ENCODE data around the gene HS6ST1.

The HS6ST1 gene

DNA sequence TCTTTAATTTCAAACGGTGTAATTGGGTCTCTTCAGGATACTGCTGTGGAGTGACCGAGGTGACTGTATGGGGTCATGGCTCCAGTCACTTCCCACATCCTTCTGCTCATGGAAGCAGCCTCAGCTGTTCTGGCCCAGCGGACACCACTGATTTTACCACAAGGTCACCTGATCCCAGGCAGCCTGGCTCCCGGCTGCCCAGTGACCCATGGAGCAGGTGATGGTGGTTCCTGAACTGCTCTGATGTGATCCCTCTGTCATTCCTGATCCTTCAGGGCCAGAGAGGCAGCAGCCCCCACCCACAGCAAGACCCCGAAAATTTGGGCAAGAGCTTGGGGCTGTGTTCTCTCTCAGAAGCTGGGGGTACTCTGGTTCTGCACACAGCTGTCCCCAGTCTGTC, 35.5 kb upstream of the HS6ST1 start:
- H3K4me2 ChIP-seq (ENCODE audit: insufficient read depth, low read length), result no peak overlapping the region
- H3K9me3 ChIP-seq (ENCODE audit: insufficient read depth, low read length, severe bottlenecking), result peaks cover 14% of the 10 kb centered on the region
- no peak overlapping the region for H3K27ac ChIP-seq (ENCODE audit: low read length)
- no peak overlapping the region for H3K9ac ChIP-seq (ENCODE audit: low read depth, low read length)
- H2AFZ ChIP-seq (ENCODE audit: low read depth, low read length), result no peak overlapping the region
- no peaks in the 10 kb centered on the region for H3K79me2 ChIP-seq (ENCODE audit: insufficient read depth, low read length)
- H4K20me1 ChIP-seq (ENCODE audit: insufficient read depth, low read length), result no peaks in the 10 kb centered on the region
- H3K4me1 ChIP-seq (ENCODE audit: insufficient read depth, low read length), result no peaks in the 10 kb centered on the region
- H3K4me3 ChIP-seq (ENCODE audit: low read depth in 1 of 2, low read length in 2 of 2), result no peak overlapping the region
- DNase-seq, result peak; percentile 2
- no peaks in the 10 kb centered on the region for H3K27me3 ChIP-seq (ENCODE audit: insufficient read depth, low read length, poor library complexity)
- TF ChIP-seq EZH2 (IDR thresholded peaks at IDR 0.05; ENCODE audit: borderline replicate concordance, low read depth, low read length, severe bottlenecking), result no peak
- TF ChIP-seq, protein P1, sequence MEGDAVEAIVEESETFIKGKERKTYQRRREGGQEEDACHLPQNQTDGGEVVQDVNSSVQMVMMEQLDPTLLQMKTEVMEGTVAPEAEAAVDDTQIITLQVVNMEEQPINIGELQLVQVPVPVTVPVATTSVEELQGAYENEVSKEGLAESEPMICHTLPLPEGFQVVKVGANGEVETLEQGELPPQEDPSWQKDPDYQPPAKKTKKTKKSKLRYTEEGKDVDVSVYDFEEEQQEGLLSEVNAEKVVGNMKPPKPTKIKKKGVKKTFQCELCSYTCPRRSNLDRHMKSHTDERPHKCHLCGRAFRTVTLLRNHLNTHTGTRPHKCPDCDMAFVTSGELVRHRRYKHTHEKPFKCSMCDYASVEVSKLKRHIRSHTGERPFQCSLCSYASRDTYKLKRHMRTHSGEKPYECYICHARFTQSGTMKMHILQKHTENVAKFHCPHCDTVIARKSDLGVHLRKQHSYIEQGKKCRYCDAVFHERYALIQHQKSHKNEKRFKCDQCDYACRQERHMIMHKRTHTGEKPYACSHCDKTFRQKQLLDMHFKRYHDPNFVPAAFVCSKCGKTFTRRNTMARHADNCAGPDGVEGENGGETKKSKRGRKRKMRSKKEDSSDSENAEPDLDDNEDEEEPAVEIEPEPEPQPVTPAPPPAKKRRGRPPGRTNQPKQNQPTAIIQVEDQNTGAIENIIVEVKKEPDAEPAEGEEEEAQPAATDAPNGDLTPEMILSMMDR (IDR thresholded peaks at IDR 0.05; ENCODE audit: borderline replicate concordance, extremely low read depth, low read length, poor library complexity, severe bottlenecking), result no peak
- no peaks in the 10 kb centered on the region for H3K36me3 ChIP-seq (ENCODE audit: insufficient read depth, low read length)
- ATAC-seq (ENCODE audit: insufficient read depth, low read depth), result no peak

DNA sequence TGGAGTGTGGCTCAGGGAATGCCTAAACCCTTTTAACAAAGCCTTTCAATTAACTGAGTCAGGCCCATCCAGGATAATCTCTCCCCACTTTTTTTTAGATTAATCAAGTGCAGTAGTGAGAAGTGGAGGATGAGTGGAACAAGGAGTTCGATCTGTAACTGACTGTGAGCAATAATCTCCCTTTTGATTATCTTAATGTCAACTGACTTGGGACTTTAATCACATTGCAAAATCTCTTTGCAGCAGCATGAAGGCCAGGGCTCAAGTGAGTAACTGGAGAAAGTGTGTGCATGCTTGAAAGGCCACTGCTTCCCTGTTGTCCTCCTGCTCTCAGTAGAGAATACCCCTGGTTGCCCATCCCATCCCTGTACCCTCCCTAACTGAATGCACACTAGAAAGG, 32.1 kb upstream of the HS6ST1 start:
- Histone ChIP-seq H3K27me3 (ENCODE audit: insufficient read depth, low read length, poor library complexity) (no peaks in the 10 kb centered on the region), H2AFZ (ENCODE audit: low read depth, low read length) (no peak overlapping the region)
- ATAC-seq (ENCODE audit: insufficient read depth, low read depth), result no peak

DNA sequence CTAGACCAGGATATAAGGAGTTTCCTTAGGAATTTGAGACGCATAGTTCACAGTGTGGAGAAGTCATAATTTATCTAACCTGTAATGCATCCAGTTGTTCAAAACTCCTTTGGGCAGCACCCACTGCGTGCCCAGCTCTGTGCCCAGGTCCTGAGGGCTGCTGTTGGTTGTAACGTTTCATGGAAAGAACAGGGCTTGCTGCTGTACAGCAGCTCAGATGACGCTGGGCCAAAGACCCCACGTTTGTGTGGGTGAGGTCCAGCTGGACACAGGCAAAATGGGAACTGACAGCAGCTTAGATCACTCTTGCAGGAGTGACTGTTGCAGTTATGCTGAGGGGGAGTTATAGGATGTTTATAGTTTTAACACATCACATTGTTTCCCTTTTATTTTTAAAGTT, 30.0 kb upstream of the HS6ST1 start:
- DNase-seq (no peak), ATAC-seq (ENCODE audit: insufficient read depth, low read depth) (no peak)
- Histone ChIP-seq H3K4me3 (ENCODE audit: low read depth in 1 of 2, low read length in 2 of 2) (no peak overlapping the region), H3K9me3 (ENCODE audit: insufficient read depth, low read length, severe bottlenecking) (peaks cover 15% of the 10 kb centered on the region), H4K20me1 (ENCODE audit: insufficient read depth, low read length) (no peaks in the 10 kb centered on the region), H3K4me2 (ENCODE audit: insufficient read depth, low read length) (no peak overlapping the region), H3K27me3 (ENCODE audit: insufficient read depth, low read length, poor library complexity) (no peaks in the 10 kb centered on the region), H3K9ac (ENCODE audit: low read depth, low read length) (no peak overlapping the region), H3K4me1 (ENCODE audit: insufficient read depth, low read length) (no peaks in the 10 kb centered on the region), H3K79me2 (ENCODE audit: insufficient read depth, low read length) (no peaks in the 10 kb centered on the region), H3K36me3 (ENCODE audit: insufficient read depth, low read length) (no peaks in the 10 kb centered on the region), H2AFZ (ENCODE audit: low read depth, low read length) (no peak overlapping the region), H3K27ac (ENCODE audit: low read length) (no peak overlapping the region)
- no peak for TF ChIP-seq EZH2 (IDR thresholded peaks at IDR 0.05; ENCODE audit: borderline replicate concordance, low read depth, low read length, severe bottlenecking)
- TF ChIP-seq, protein P1 (IDR thresholded peaks at IDR 0.05; ENCODE audit: borderline replicate concordance, extremely low read depth, low read length, poor library complexity, severe bottlenecking), result no peak

More for the DNA sequence above, 32.1 kb upstream of the HS6ST1 start:
- Histone ChIP-seq H3K79me2 (ENCODE audit: insufficient read depth, low read length) (no peaks in the 10 kb centered on the region), H3K27ac (ENCODE audit: low read length) (no peak overlapping the region), H3K9me3 (ENCODE audit: insufficient read depth, low read length, severe bottlenecking) (peaks cover 14% of the 10 kb centered on the region), H3K4me3 (ENCODE audit: low read depth in 1 of 2, low read length in 2 of 2) (no peak overlapping the region), H3K9ac (ENCODE audit: low read depth, low read length) (no peak overlapping the region), H3K4me2 (ENCODE audit: insufficient read depth, low read length) (no peak overlapping the region), H3K36me3 (ENCODE audit: insufficient read depth, low read length) (no peaks in the 10 kb centered on the region), H3K4me1 (ENCODE audit: insufficient read depth, low read length) (no peaks in the 10 kb centered on the region), H4K20me1 (ENCODE audit: insufficient read depth, low read length) (no peaks in the 10 kb centered on the region)
- TF ChIP-seq EZH2 (IDR thresholded peaks at IDR 0.05; ENCODE audit: borderline replicate concordance, low read depth, low read length, severe bottlenecking), result no peak
- TF ChIP-seq, protein P1 (IDR thresholded peaks at IDR 0.05; ENCODE audit: borderline replicate concordance, extremely low read depth, low read length, poor library complexity, severe bottlenecking), result no peak
- DNase-seq, result no peak
